T follicular helper cell (primary cell): ENCODE data around the gene C19orf12.

ENCODE experiments used
- DNase-seq: peaks from one replicate; pipeline ENCODE4 v3.0.0-alpha.2; 2020; ENCODE audit warnings: low read depth

The C19orf12 gene

GRCh38 chr19:29663861-29664752 lies 51.0 kb downstream of the C19orf12 start:
- DNase-seq, result no peak

GRCh38 chr19:29662604-29663404 lies 52.3 kb downstream of the C19orf12 start:
- no peak for DNase-seq

- DNase-seq, result no peak
Observed at GRCh38 chr19:29662278-29662603, 52.8 kb downstream of the C19orf12 start.

GRCh38 chr19:29660835-29661234 lies 54.2 kb downstream of the C19orf12 start:
- no peak for DNase-seq

- no peak for DNase-seq
Observed at GRCh38 chr19:29658221-29658991, 56.7 kb downstream of the C19orf12 start.

GRCh38 chr19:29655648-29656335 lies 59.3 kb downstream of the C19orf12 start:
- no peak for DNase-seq

GRCh38 chr19:29653398-29653797 lies 61.7 kb downstream of the C19orf12 start:
- no peak for DNase-seq

- no peak for DNase-seq
Observed at GRCh38 chr19:29651622-29652394, 63.3 kb downstream of the C19orf12 start.

- DNase-seq, result no peak
Observed at GRCh38 chr19:29650772-29651387, 64.2 kb downstream of the C19orf12 start.
